Stimulated activated naive CD4-positive, alpha-beta T cell (primary cell): Measurements from ENCODE around the gene PRKCA.
"Not testable (repeated sequence)": the region's sequence is repeated elsewhere in the genome, so short reads cannot be mapped to it uniquely, and the experiment has no call there.

Source experiments
- DNase-seq, 6 experiments: peaks; one replicate each; lab custom pipeline; 2025; lab: John Stamatoyannopoulos, UW

Gene PRKCA

GRCh38 chr17:66386498-66387351, 84.3 kb downstream of the PRKCA start:
- DNase-seq = no peak

GRCh38 chr17:66387392-66387981, 85.1 kb downstream of the PRKCA start:
- no peak for DNase-seq

GRCh38 chr17:66392783-66393437, 90.5 kb downstream of the PRKCA start:
- DNase-seq = no peak

- DNase-seq = no peak
Measured at GRCh38 chr17:66395961-66396360, 93.5 kb downstream of the PRKCA start.

GRCh38 chr17:66397486-66397885, 95.1 kb downstream of the PRKCA start:
- DNase-seq = no peak

GRCh38 chr17:66398059-66398458, 95.6 kb downstream of the PRKCA start:
- no peak for DNase-seq

GRCh38 chr17:66398617-66399016, 96.2 kb downstream of the PRKCA start:
- DNase-seq = no peak

- DNase-seq = peak in 3 of 6 experiments; percentile 68 to 71 (median 71)
Measured at GRCh38 chr17:66399441-66399840, 97.0 kb downstream of the PRKCA start.

- not testable (repeated sequence) for DNase-seq
Measured at GRCh38 chr17:66400041-66400688, 97.8 kb downstream of the PRKCA start.

GRCh38 chr17:66400698-66401097, 98.3 kb downstream of the PRKCA start:
- DNase-seq = no peak

GRCh38 chr17:66401364-66401763, 99.0 kb downstream of the PRKCA start:
- no peak for DNase-seq

GRCh38 chr17:66403846-66404556, 101.6 kb downstream of the PRKCA start:
- no peak for DNase-seq

- no peak for DNase-seq
Measured at GRCh38 chr17:66405836-66406677, 103.6 kb downstream of the PRKCA start.

- DNase-seq = peak in 2 of 6 experiments; percentile 12 to 18
Measured at GRCh38 chr17:66406701-66407644, 104.6 kb downstream of the PRKCA start.

GRCh38 chr17:66407864-66408263, 105.5 kb downstream of the PRKCA start:
- no peak for DNase-seq

- DNase-seq = no peak
Measured at GRCh38 chr17:66411520-66411919, 109.1 kb downstream of the PRKCA start.

GRCh38 chr17:66412857-66413558, 110.6 kb downstream of the PRKCA start:
- no peak for DNase-seq

GRCh38 chr17:66413559-66414520, 111.4 kb downstream of the PRKCA start:
- no peak for DNase-seq
